Measurements from ENCODE around the gene ELMO2.

Gene ELMO2

GRCh38 chr20:46374383-46374782, 32.0 kb downstream of the ELMO2 start:
- no peak for DNase-seq (ENCODE audit: low read depth)
- no peak overlapping the region for H3K4me3 ChIP-seq (ENCODE audit: low read depth, low read length)
- TF ChIP-seq MYC (IDR thresholded peaks at IDR 0.05; ENCODE audit: low read depth, low read length) (no peak), MAX (IDR thresholded peaks at IDR 0.05; ENCODE audit: low read depth, low read length) (no peak), CTCF (IDR thresholded peaks at IDR 0.05; ENCODE audit: low read depth, low read length) (no peak), POLR2A (IDR thresholded peaks at IDR 0.05; ENCODE audit: extremely low read depth, insufficient read length) (no peak)

DNA sequence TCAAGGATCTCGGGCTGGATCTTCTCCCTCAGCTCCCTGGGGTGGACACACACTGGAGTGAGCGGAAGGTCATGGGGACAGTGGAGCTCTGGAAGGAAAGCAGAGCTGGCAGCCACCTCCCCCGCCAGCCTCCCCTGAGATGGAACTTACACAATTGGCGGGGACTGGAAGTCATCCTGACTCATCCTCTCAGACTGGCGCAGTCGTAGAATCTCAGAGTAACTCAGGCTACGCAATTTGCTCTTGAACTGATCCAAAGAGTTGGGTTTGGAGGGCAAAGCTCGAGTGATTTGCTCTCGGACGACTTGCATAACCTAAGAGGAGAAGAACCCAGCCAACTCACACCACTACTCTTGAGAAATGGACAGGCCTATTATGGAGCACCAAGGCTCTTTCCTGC, 34.8 kb downstream of the ELMO2 start:
- DNase-seq (ENCODE audit: low read depth): peak; percentile 70
- H3K4me3 ChIP-seq (ENCODE audit: low read depth, low read length): no peak overlapping the region
- TF ChIP-seq MYC (IDR thresholded peaks at IDR 0.05; ENCODE audit: low read depth, low read length) (no peak), CTCF (IDR thresholded peaks at IDR 0.05; ENCODE audit: low read depth, low read length) (no peak), MAX (IDR thresholded peaks at IDR 0.05; ENCODE audit: low read depth, low read length) (no peak), POLR2A (IDR thresholded peaks at IDR 0.05; ENCODE audit: extremely low read depth, insufficient read length) (no peak)

DNA sequence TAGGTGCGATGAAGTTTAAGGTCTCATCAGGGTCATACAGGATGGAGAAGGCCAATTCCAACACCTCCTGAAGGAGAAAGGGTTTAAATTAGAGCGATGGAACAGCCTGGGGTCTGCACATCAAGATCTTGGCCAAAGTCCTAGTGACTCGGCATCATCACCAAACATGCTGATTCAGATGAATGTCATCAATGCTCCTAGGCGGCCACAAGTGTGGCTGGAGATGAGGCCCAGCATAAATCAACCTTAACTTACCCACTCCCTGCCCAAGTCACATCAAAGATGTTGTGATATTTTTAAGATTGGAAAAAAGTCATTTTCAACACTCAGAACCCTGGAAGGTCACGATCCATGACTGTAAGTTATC, 37.5 kb downstream of the ELMO2 start:
- no peak for DNase-seq (ENCODE audit: low read depth)
- no peak for TF ChIP-seq POLR2A (IDR thresholded peaks at IDR 0.05; ENCODE audit: extremely low read depth, insufficient read length)
- no peak for TF ChIP-seq MYC (IDR thresholded peaks at IDR 0.05; ENCODE audit: low read depth, low read length)
- TF ChIP-seq MAX (IDR thresholded peaks at IDR 0.05; ENCODE audit: low read depth, low read length): no peak
- TF ChIP-seq CTCF (IDR thresholded peaks at IDR 0.05; ENCODE audit: low read depth, low read length): no peak
- H3K4me3 ChIP-seq (ENCODE audit: low read depth, low read length): no peak overlapping the region

- H3K4me3 ChIP-seq (ENCODE audit: low read depth, low read length): no peak overlapping the region
- TF ChIP-seq CTCF (IDR thresholded peaks at IDR 0.05; ENCODE audit: low read depth, low read length) (no peak), POLR2A (IDR thresholded peaks at IDR 0.05; ENCODE audit: extremely low read depth, insufficient read length) (no peak), MYC (IDR thresholded peaks at IDR 0.05; ENCODE audit: low read depth, low read length) (no peak), MAX (IDR thresholded peaks at IDR 0.05; ENCODE audit: low read depth, low read length) (no peak)
- no peak for DNase-seq (ENCODE audit: low read depth)
Measured at GRCh38 chr20:46367967-46368901, 38.2 kb downstream of the ELMO2 start.

- TF ChIP-seq POLR2A (IDR thresholded peaks at IDR 0.05; ENCODE audit: extremely low read depth, insufficient read length) (no peak), CTCF (IDR thresholded peaks at IDR 0.05; ENCODE audit: low read depth, low read length) (no peak), MYC (IDR thresholded peaks at IDR 0.05; ENCODE audit: low read depth, low read length) (no peak), MAX (IDR thresholded peaks at IDR 0.05; ENCODE audit: low read depth, low read length) (no peak)
- no peak for DNase-seq (ENCODE audit: low read depth)
- H3K4me3 ChIP-seq (ENCODE audit: low read depth, low read length): no peak overlapping the region
Measured at GRCh38 chr20:46367234-46367633, 39.2 kb downstream of the ELMO2 start.

Data from NB4 (cell line).